Measurements from ENCODE around the gene SURF6.
"Not testable (repeated sequence)": the region's sequence is repeated elsewhere in the genome, so short reads cannot be mapped to it uniquely, and the experiment has no call there.

Gene SURF6

GRCh38 chr9:133347515-133347984 lies 11.6 kb upstream of the SURF6 start:
- no peak for DNase-seq (ENCODE audit: low read depth)

- DNase-seq (ENCODE audit: low read depth) = no peak
Measured at GRCh38 chr9:133346021-133346785, 10.2 kb upstream of the SURF6 start.

GRCh38 chr9:133345596-133345995 lies 9.6 kb upstream of the SURF6 start:
- no peak for DNase-seq (ENCODE audit: low read depth)

- no peak for DNase-seq (ENCODE audit: low read depth)
Measured at GRCh38 chr9:133344979-133345378, 9.0 kb upstream of the SURF6 start.

- no peak for DNase-seq (ENCODE audit: low read depth)
Measured at GRCh38 chr9:133344071-133344470, 8.1 kb upstream of the SURF6 start.

GRCh38 chr9:133342570-133342969 lies 6.6 kb upstream of the SURF6 start:
- DNase-seq (ENCODE audit: low read depth) = no peak

- DNase-seq (ENCODE audit: low read depth) = no peak
Measured at GRCh38 chr9:133342069-133342406, 6.0 kb upstream of the SURF6 start.

- DNase-seq (ENCODE audit: low read depth) = no peak
Measured at GRCh38 chr9:133341369-133342068, 5.5 kb upstream of the SURF6 start.

GRCh38 chr9:133340916-133341315 lies 4.9 kb upstream of the SURF6 start:
- no peak for DNase-seq (ENCODE audit: low read depth)

GRCh38 chr9:133340256-133340655 lies 4.3 kb upstream of the SURF6 start:
- DNase-seq (ENCODE audit: low read depth) = no peak

GRCh38 chr9:133339641-133340040 lies 3.7 kb upstream of the SURF6 start:
- no peak for DNase-seq (ENCODE audit: low read depth)

GRCh38 chr9:133334888-133335287 lies 1.1 kb downstream of the SURF6 start:
- not testable (repeated sequence) for DNase-seq (ENCODE audit: low read depth)

GRCh38 chr9:133334161-133334560 lies 1.8 kb downstream of the SURF6 start:
- no peak for DNase-seq (ENCODE audit: low read depth)

GRCh38 chr9:133333566-133333965 lies 2.4 kb downstream of the SURF6 start:
- no peak for DNase-seq (ENCODE audit: low read depth)

GRCh38 chr9:133333011-133333410 lies 3.0 kb downstream of the SURF6 start:
- DNase-seq (ENCODE audit: low read depth) = no peak

- no peak for DNase-seq (ENCODE audit: low read depth)
Measured at GRCh38 chr9:133332381-133332730, 3.6 kb downstream of the SURF6 start.

GRCh38 chr9:133331641-133332380 lies 4.2 kb downstream of the SURF6 start:
- DNase-seq (ENCODE audit: low read depth) = no peak

- no peak for DNase-seq (ENCODE audit: low read depth)
Measured at GRCh38 chr9:133331221-133331620, 4.8 kb downstream of the SURF6 start.

GRCh38 chr9:133329306-133330156 lies 6.5 kb downstream of the SURF6 start:
- DNase-seq (ENCODE audit: low read depth) = not testable (repeated sequence)

- DNase-seq (ENCODE audit: low read depth) = no peak
Measured at GRCh38 chr9:133327834-133328484, 8.0 kb downstream of the SURF6 start.

- DNase-seq (ENCODE audit: low read depth) = not testable (repeated sequence)
Measured at GRCh38 chr9:133327021-133327420, 9.0 kb downstream of the SURF6 start.

All from activated T-helper 1 cell treated with Interleukin-2 at 50 U/mL for 16 hours (primary cell).